Epidermal melanocyte (primary cell): ENCODE measurements around the gene IRX4.

ENCODE experiments used
- DNase-seq: peaks from one replicate; pipeline ENCODE4 v3.0.0; 2011; ENCODE audit warnings: low spot score; ENCODE audit not compliant: insufficient read length

IRX4 gene

DNA sequence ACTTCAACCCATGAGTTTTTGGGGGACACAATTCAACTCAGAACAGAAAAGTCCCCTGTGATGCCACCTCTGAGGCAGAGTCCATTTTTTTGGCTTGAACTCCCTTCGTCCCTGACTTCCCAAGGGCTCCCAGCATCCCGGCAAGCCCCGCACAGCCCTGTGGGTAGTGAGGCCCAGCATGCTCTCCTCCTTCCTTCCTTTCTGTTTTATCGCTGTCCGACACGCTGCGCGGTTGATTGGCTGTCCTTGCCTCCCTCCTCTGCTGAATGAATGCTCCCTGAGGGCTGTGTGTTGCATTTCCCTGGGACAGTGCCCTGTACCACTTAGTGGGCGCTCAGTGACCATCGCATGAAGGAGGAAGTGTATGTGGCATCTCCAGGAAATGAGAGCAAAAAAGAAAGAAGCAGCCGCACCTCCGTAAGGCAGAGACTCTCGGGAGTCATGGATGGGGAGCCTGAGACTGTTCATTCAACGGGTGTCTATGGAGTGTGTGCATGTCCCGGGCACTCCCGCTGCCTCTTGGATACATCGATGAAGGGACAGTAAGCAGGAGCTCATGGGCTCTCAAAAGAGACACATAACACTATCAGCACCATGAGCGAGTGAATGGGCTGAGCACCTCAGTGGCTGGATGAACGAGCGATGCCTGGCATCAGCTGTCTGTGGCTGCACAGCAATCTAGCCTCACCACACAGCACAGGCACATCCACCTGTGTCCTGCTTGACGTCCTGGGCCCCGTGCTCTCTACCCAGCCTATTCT is 10.1 kb upstream of the IRX4 start:
- DNase-seq = no peak

DNA sequence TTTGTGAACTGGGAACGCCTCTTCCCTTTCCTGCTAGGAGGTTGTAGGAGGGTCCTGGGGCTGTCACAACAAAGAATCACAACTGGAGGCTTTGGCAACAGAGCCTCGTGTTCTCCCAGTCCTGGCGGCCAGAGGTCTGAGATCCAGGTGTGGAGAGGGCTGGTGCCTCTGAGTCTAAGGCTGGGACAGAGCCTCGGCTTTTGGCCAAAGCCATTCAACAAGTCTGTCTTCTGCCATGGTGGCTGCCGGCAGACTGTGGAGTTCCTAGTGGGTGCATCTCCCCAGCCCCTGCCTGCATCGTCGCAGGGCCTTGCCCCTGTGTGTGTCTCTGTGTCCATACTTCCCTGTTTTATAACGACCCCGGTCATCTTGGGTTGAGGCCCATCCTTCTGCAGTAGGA is 9.5 kb upstream of the IRX4 start:
- no peak for DNase-seq

DNA sequence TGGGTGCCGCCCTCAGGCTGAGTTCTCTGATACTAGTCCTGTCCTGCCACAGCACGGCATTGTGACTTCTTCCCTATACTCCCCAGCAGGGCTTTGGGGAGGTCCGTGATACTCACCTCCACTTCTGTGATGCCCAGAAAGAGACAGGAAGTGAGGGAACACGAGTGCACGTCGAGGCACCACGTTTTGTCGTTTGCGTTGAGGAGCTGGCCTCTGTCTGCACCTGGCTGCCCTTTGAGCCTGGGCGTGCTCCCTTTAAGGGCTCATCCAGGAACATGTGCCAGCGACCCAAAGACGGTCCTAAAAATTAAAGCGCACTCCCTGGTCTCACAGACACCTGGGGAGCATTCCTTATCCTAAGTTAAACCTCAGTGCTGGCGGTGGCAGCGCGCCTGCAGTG is 8.7 kb upstream of the IRX4 start:
- no peak for DNase-seq

DNA sequence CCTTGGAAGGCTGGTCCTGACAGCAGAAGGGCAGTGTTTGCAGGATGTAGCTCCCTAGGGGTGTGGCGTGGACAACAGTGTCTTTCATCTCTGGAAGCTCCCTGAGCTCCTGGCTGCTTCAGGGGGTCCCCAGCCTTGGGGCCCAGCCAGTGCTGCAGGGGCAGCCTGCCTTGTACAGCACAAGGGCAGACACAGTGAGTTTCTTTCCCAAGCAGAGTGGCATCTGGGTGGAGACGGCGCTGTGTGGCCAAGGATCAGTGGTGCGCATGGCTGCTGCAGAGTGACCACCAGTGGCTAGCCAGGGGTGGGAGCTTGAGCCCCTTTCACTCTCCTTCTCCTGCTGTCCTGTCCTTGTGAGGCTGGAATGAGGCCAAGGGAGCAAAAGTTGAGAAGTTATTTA is 7.6 kb upstream of the IRX4 start:
- DNase-seq = no peak

DNA sequence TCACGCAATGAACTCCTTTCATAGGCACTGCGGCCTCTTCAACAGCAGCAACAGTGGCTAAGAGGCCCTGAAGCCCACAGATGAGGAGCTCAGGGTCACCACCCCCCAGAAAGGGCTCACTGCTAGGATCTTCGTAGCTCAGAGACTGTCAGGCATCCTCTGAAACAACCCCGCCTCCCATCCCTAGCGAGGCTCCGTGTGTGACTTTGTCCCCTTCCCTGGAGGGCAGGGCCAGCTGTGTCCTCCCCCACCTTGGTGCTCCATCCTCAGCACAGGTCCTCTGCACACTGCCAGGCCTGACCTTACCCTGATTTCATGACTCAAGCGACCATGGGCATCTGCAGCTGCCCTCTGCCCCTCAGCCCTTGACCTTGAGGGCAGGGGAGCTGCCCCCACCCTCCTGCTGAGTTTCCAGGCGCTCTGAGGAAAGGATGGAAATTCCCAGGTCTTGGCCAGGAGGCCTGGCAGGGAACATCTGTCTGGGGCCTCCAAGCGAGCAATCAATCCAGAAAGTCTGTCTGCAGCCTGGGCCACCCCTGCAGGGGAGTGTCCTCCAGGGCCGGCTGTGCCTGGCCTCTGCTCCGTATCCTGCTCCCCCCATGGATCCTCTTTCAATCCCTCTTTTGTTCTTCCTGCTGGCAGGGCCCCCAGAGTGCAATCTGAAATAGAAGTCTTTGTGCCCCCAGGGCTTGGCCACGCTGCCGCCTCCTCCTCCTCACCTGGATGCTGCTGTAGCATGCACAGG is 6.8 kb upstream of the IRX4 start:
- DNase-seq = no peak

DNA sequence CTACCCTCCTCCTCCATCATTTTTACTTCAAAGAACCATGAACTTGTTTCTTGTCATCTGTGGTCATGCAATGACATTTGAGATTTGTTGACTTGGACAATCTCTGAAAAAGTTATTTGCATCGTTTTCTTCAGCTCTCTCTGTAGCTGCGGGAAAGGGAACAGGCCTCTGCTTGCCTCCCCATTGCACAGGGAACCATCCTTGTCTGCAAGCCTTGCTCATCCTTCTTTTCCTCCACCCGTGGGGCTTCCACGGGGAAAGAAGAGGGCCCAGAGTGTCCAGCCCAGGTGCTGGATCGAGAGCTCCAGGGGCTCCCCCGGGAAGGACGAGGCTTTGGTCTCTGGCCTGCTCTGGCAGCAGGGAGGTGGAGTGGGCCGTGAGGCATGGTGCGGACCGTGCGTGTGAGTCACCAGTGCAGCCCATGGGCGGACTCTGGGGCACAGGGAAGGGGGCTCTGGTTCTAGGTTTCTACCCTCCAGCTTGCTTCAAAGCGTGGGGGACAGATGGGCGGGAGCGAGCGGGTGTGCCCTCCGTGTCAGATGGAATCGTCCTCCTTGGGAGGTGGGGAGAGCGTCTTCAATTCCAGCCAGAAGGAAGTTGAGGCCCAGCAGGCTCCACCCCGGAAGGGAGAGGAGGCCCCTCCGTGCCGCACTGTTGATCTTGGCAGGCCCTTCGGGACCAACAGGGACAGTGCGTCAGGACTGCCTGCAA is 6.0 kb upstream of the IRX4 start:
- no peak for DNase-seq

DNA sequence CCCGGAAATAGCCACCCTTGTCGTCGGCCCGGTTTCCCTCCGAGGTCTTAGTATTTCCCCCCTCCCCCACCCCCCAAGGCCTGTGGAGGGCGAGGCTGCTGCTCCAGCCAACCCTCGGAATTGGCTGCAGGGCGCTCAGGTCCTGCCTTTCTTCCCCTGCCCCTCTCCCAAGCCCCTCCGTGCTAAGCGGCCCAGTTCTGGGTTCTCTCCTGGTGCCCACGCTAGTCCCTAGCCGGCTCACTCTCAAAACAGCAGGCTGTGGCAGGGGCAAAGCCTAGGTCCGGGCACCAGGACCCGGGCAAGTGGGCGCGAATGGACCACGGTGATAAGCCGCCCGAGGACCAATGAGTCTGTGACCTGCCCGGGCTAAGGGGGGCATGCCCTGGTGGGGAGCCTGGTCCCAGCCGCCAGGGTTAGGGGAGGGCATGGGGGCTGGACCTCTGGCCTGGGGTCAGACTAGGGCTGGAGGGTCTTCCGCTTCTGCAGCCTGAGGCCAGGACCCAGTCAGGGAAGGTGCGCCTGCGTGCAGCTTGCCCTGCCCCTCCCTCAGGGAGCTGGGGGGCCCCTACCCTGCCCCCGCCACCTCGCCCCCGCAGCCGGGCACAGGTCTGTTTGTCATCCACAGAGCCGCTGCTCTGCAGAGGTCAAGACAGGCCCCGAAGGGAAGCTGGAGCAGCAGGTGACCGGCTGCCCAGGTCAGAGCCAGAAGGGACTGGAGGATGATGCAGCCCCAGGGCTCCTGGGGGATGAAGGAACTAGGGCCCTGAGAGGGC is 5.0 kb upstream of the IRX4 start:
- DNase-seq = no peak

DNA sequence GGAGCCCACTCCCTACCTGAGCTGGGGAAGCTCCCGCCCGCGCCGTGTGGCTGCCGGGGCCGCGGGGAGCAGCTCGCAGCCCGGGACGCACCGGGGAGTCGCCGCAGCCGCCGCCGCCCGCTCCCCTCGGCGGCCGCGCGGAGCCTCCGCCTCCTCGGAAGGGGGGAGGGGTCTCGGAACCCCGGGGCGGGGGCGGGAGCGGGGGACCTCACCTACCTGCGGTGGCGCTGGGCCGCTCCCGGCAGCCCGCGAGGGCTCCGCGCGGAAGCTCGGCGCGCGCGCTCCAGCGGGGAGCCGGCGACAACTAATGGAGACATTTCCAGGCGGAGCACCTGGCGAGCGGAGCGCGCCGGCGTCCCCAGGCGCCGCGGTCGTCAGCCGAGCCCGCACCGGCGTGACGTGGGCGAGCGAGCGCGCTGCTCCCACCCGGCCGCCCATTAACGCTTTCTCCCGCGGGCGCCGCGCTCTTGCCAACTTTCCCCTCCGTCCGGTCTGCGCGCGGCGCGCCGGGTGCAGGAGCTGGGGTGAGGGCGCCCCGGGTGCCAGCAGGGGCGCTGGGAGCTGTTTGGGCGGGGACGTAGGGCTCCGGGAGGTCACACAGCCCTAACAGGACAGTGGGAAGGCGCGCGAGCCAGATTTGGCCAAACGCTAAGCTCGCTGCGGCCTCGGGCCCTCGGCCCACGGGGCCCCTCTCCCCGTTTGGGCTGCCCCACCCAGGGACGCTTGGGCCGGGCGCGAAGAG is 4.3 kb upstream of the IRX4 start:
- no peak for DNase-seq

DNA sequence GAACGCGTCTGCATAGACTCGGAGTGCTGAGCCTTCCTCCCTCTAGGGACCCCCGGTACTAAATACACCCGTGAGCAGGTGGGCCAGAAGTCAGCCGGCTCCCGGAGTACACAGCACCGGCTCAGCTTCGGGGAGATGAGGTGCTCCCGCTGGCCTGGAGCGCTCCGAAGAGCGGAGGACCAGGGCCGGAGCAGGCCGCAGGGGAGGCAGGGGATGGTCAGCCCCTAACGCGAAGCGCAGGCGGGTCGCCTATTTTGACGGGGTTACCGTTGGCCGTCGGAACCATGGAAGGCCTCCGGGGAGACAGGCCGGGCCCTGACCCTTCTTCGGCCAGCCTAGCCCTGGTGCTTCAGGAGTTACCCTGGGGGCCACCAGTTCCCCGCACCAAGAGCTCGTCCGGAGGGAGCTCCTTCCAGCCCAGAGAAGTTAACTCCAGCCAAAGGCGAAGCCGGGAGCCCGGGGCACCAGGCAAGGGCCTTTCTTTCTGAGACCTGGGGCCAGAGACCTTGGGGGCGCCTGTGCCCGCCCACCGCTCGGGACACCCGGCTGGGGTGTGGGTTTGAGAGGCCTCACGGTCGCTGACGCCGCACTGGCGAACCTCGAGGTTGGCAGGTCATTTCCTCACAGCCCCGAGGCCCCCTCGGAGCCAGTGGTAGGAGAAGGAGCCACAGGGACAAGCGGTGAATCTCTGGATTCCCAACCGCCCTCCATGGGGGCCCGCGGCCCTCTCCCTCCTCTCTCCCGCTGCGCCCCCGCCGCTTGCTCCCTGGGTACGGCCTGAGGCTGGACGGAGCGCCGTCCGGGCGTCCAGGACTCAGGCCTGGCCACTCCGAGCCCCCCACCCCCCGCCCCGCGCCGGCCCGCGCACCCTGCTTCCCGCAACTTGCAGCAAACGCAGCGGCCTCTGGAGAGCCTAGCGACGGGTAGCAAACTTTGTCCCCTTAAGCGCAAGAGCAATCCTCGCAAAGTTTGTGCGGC is 3.4 kb upstream of the IRX4 start:
- no peak for DNase-seq

DNA sequence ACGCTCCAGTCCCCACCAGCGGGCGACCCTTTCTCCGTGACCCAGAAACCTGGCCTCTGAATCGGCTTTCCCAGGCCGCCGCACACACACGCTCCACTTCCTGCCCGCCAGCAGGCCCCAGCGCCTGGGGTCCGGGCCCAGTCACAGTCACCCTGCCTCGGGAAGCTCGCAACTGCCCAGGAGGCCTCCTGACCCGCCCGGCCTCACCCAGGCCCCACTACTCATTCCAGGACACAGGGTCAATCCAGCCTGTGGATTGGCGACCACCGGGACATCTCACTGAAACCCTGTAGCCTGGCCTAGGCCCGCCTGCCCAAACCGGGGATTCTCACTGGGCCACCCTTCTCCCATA is 2.7 kb upstream of the IRX4 start:
- no peak for DNase-seq

DNA sequence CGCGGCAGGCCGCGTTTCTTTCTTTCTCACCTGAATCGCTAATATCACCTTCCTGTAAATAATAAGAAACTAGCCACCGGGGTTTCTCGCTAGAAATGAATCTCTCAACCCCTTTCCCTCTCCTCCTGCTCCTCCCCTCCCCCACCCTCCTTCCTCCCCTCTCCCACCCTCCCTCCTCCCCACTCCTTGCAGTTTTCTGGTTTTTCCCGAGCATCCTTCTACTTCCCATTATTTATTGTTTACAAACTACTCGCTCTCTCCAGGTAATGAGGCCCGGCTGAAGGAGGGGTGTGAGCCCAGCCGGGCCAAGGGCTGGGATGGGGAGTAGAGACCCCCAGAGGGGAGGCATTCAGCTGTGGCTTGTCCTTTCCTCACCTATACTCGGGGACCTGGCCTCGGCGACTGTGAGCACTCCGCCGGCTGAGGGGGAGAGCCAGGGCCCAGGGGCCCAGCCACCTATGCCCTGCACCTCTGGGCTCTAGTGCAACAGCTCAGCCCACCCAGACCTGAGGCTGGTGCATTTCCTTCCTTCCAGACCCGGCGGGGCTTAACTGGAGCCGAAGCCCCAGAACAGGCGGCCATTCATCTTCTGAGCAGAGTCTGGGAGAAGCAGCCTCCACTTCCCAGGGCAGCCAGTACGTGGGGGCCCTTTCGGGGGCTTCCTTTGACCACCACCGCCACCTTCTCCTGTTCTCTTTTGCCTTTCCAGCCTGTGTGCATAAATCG is 2.1 kb upstream of the IRX4 start:
- no peak for DNase-seq

DNA sequence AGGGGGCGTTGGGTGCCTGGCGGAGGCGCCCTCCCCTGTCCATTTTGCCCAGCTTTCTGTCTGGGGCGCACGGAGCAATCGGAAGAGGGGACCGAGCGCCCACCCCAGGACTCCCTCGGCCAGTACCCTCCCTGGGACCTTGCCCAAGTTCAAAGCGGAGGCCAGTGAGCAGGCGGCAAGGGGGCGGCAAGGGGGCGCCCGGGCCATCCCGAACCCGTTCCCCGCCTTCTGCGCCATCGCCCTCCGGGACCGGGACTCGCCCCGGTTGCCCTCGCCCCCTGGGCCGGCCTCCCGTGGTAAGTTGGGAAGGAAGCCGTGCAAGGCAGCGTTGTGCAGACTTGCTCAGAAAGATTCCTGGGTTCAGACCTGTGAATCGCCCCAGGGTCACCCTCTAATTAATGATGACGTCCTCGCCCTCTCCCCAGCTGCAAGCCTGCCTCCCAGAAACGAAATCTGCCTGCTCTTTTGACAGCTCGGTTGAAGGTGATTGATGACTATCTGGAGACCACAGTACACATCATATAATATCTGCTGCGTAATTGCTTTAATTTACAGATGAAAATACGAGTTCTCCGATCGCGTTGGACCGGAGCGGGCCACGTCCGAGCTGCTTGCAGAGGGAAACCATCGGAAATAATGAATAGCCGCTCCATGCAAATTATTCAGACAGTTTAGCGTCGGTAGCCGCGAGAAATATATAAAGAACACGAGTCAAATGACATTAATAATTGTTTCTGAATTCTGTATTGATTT is 1.4 kb upstream of the IRX4 start:
- DNase-seq = no peak

DNA sequence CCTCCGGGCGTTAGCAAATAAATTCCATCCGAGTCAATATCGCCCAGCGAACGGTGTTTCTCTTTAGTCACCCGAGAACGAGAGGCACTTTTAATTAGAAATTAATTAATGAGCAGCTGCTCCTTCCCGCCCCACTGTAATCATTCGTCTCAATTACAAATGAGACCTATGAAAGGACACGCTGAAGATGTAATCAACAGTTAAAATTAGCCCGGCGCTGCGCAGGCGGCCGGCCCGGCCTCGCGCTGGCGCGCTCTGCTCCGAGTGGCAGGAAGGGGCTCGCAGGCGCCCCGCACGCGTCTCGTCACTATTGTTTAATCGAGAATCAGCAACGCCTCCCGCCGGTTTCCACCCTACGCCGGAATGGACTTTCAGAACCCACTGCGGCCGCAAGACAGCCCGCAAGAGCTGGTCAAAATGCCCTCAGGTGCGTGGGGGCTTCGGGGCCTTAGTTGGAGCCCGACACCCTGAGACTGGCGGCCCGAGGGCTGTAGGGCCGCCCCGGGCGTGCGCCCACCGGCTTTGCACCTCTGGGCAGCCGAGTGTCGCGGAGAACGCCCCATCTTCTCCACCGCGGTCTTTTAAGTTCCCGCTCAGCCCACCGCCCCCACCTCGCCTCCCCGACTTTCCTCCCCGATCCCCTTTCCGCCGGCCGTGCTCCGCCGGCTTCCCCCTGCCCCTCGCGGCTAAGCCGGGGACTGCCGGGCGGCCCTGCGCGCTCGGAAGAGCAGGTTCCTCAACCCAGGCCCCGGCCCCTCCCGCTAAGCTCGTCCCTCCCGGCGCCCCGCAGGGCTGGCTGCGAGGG is 597 bp upstream of the IRX4 start:
- DNase-seq = no peak

DNA sequence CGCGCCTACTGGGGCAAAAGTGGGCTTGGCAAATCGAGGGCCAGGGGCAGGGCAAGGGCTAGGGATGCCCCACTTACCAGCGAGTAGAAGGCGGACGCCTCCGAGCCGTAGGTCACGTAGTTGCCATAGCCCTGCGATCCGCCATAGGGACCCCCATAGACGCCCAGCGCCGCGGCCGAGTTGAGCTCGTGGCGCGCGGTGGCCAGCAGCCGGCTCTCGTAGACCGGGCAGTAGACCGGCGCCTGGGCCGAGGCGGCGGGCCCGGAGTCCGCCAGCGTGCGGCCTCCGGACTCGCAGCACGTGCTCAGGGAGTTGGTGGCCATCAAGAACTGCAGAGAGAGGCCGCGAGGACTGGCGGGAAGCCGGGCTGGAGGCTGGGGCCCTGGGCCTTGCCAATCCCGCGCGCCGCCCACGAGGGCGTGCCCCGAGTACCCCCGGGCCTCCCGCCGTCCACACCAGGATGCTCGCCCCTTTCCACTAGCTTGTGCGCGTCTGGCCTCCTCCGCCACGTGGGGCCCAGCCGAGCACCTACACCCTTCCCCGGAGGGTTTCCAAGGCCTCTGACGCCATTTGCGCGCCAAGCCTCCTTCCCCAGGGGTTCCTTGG is 891 bp downstream of the IRX4 start:
- DNase-seq = no peak

DNA sequence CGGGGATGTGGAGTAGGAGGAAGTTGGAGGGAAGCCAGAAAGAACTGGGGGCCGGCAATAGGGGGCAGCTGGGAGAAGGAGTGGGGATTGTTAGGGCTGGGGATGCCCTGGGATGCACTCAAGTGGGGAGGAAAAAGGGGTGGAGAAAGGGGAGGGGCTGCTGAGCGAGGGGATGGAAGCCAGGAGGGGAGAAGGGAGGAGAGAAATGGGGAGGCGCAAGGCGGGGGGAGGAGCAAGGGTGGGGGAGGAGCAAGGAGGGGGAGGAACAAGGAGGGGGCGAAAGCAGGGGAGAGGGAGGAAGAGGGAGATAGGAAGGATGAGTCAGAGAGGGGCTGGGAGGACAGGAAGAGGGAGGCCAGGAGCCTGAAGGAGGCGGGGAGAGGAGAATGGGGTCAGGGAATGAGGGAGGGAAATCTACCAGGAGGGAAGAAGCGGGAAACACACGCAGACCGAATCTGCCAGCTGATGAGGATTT is 1.6 kb downstream of the IRX4 start:
- no peak for DNase-seq

DNA sequence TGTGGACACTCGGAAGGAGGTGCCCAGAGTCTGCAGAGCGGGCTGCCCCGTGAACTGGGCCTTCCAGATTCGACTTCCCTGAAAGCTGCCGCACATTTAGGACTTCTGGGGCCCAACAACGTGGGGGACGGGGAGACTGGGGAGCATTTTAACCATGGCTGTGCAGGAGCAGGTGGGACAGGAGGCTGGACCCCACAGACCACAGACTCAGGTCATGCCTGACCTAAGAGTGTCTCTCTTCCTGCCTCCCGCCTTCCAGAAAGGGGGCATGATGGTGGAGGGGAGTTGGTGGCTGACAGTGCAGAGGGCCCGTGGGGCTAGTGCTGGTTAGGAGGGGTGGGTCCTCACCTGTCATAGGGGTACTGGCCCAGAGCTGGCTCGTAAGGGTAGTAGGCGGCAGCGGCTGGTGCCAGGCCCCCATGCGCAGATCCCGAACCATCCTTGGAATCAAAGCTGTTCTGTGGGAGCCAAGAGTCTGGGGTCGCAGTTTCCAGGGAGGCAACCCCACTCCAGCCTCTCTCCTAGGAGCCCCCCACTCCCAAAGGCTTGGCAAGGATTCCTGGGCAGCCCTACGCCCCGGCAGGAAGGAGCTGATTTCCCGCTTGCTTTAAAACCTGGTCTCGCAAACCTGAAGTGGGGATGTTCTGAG is 2.2 kb downstream of the IRX4 start:
- DNase-seq = no peak
